CD4-positive, alpha-beta memory T cell (primary cell): ENCODE data around the gene TNFRSF19. TPM values are rescaled to one million over a fixed set of nuclear protein-coding genes. Genes with fewer than 3 reads are reported as not detected.
A peak's percentile ranks its signal among the peaks of the same experiment; 100 is the strongest.

Experiments used
- CTCF ChIA-PET: fragments of 350-600 bp; sonication (Branson Sonifier 250); formaldehyde crosslinking; loops from one replicate; lab custom pipeline; 2021; ENCODE audit warnings: inconsistent platforms; ENCODE audit not compliant: partially characterized antibody; lab: Charles Lee
- POLR2A ChIA-PET: fragments of 350-600 bp; sonication (Branson Sonifier 250); formaldehyde crosslinking; loops from one replicate; lab custom pipeline; 2021; ENCODE audit not compliant: partially characterized antibody; lab: Charles Lee
- DNase-seq, 5 donors: peaks; one replicate each; pipeline versions ENCODE4 v3.0.0 to v3.0.0-alpha.2; 2020 to 2022; ENCODE audit warnings: mixed read lengths in 1 of 5
- H3K27ac ChIP-seq: one replicate; pipeline ENCODE4 v1.7.0; 2013; ENCODE audit warnings: low read depth, low read length
- H3K27me3 ChIP-seq: 2 replicates; pipeline ENCODE4 v1.7.0; 2013; ENCODE audit warnings: mild to moderate bottlenecking, low read length, moderate library complexity; ENCODE audit not compliant: insufficient read depth
- H3K36me3 ChIP-seq: 2 replicates; pipeline ENCODE4 v1.7.0; 2013; ENCODE audit warnings: mild to moderate bottlenecking, low read length, moderate library complexity; ENCODE audit not compliant: insufficient read depth
- H3K4me1 ChIP-seq: 2 replicates; pipeline ENCODE4 v1.7.0; 2013; ENCODE audit warnings: mild to moderate bottlenecking, low read length, moderate library complexity; ENCODE audit not compliant: insufficient read depth
- H3K4me3 ChIP-seq, 2 donors: one replicate each; pipeline ENCODE4 v1.7.0; 2013; ENCODE audit warnings: low read length in 2 of 2, mild to moderate bottlenecking in 1 of 2
- H3K9me3 ChIP-seq, 2 donors: one replicate each; pipeline ENCODE4 v1.7.0; 2013; ENCODE audit warnings: low read length in 2 of 2, control low read depth in 1 of 2; ENCODE audit not compliant: control insufficient read depth in 1 of 2
- H3K27ac Mint-ChIP-seq, 7 donors: one replicate each; pipeline ENCODE4 v1.8.0; 2020 to 2021; ENCODE audit warnings: mixed read lengths in 7 of 7, mild to moderate bottlenecking in 6 of 7, inconsistent platforms in 3 of 7, moderate library complexity in 3 of 7
- H3K27me3 Mint-ChIP-seq, 2 donors: one replicate each; pipeline ENCODE4 v1.8.0; 2020 to 2021; ENCODE audit warnings: mixed read lengths in 2 of 2
- H3K36me3 Mint-ChIP-seq, 2 donors: one replicate each; pipeline ENCODE4 v1.8.0; 2020 to 2021; ENCODE audit warnings: mixed read lengths in 2 of 2, inconsistent platforms in 1 of 2, mild to moderate bottlenecking in 1 of 2
- H3K4me1 Mint-ChIP-seq, 4 donors: one replicate each; pipeline ENCODE4 v1.8.0; 2020 to 2021; ENCODE audit warnings: mixed read lengths in 4 of 4, mild to moderate bottlenecking in 1 of 4
- H3K4me3 Mint-ChIP-seq, 8 donors: one replicate each; pipeline ENCODE4 v1.8.0; 2020 to 2021; ENCODE audit warnings: mixed read lengths in 8 of 8, mild to moderate bottlenecking in 7 of 8, moderate library complexity in 6 of 8, inconsistent platforms in 3 of 8
- H3K9me3 Mint-ChIP-seq, 8 donors: one replicate each; pipeline ENCODE4 v1.8.0; 2020 to 2021; ENCODE audit warnings: mixed read lengths in 8 of 8, mild to moderate bottlenecking in 5 of 8, inconsistent platforms in 3 of 8, moderate library complexity in 1 of 8
- intact Hi-C: fragments of 100-400 bp; cut with micrococcal nuclease; formaldehyde crosslinking; loops from one replicate; pipeline ENCODE4 v1.15.1; 2023
- polyA plus RNA-seq, 2 donors: library from polyadenylated mRNA; unstranded; fragments of 300-500 nt; fragmentation: Illumina TruSeq; gene quantifications; one replicate each; pipeline ENCODE4 v1.2.3, GENCODE V29; 2021
- total RNA-seq, 2 experiments: library from RNA; stranded (reverse); gene quantifications; one replicate each; pipeline ENCODE4 v1.2.3, GENCODE V29; 2021

Gene TNFRSF19
- total and polyA plus RNA-seq, 4 experiments from 2014 or later: 0.27 TPM; not detected in 3

DNA sequence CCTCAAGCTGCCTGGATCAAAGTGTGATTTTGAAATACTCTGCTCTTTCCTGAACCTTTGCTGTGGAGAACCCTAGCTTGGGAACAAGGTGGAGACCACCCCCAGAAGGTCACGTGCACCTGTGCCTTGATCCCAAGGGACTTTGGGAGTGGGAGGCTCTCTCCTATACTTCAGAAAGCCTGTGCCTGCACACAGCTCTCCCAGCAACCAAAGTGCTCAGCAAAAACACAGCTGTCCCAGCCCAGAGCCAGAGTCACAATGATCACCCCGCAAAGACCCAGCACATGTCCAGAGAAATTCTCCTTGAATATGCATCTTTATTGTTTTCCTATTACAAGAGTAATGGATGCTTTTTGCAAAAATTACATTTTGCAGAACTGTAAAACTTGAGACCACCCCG is 43.4 kb downstream of the TNFRSF19 start:
- Histone ChIP-seq H3K4me3 (no peak overlapping the region), H3K9me3 (no peaks in the 10 kb centered on the region), H3K4me1 (no peaks in the 10 kb centered on the region), H3K27me3 (no peaks in the 10 kb centered on the region), H3K27ac (no peak overlapping the region), H3K36me3 (no peaks in the 10 kb centered on the region)
- Mint-ChIP-seq H3K4me3 (no peak overlapping the region), H3K36me3 (no peaks in the 10 kb centered on the region), H3K9me3 (peaks cover 0 to 2% (median 0%) of the 10 kb centered on the region in 8 donors), H3K27ac (peak overlapping the region in 1 of 7 donors; percentile 30), H3K27me3 (peaks cover 16 to 18% of the 10 kb centered on the region in 2 donors), H3K4me1 (peaks cover 3 to 10% (median 5%) of the 10 kb centered on the region in 4 donors)
- intact Hi-C loops: no loop called here
- POLR2A ChIA-PET: no interaction called here
- no peak for DNase-seq
- CTCF ChIA-PET: no interaction called here

DNA sequence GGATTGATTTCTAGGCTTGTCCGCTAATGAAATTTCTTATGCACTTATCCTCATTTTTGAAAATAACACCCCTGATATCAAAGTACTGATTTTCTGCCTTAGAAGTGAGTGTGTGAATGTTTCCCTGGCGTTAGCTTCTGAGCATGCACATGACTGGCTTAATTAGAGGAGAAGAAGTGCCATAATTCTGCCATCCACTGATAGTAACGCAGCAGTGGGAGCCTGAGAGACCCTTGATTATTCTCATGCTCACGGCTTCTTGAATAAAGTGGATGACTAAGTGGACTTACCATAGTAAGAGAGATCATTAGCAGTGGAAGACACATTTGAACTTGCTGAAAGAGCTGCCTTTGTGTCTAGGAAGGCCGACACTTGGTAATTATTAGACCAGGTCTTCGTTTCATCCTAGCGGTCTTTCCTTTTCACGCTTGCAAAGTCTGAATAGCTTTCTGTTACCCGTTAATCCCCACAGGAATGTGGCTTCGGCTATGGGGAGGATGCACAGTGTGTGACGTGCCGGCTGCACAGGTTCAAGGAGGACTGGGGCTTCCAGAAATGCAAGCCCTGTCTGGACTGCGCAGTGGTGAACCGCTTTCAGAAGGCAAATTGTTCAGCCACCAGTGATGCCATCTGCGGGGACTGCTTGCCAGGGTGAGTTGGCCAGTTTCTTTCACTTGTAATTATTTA is 45.3 kb downstream of the TNFRSF19 start:
- no peak for DNase-seq
- Histone ChIP-seq H3K36me3 (no peaks in the 10 kb centered on the region), H3K4me3 (no peak overlapping the region), H3K27ac (no peak overlapping the region), H3K4me1 (no peaks in the 10 kb centered on the region), H3K9me3 (no peaks in the 10 kb centered on the region), H3K27me3 (no peaks in the 10 kb centered on the region)
- Mint-ChIP-seq H3K36me3 (no peaks in the 10 kb centered on the region), H3K9me3 (peaks cover 0 to 2% (median 0%) of the 10 kb centered on the region in 8 donors), H3K27me3 (peaks cover 12 to 18% of the 10 kb centered on the region in 2 donors), H3K4me3 (no peak overlapping the region), H3K4me1 (peaks cover 0 to 5% (median 3%) of the 10 kb centered on the region in 4 donors), H3K27ac (no peak overlapping the region)
- POLR2A ChIA-PET: no interaction called here
- CTCF ChIA-PET: interaction anchor here (1.1 kb wide), 1 partner anchor 9 kb away, joined by 3 read pairs; no protein-coding TSS in a partner anchor
- intact Hi-C loops: no loop called here

DNA sequence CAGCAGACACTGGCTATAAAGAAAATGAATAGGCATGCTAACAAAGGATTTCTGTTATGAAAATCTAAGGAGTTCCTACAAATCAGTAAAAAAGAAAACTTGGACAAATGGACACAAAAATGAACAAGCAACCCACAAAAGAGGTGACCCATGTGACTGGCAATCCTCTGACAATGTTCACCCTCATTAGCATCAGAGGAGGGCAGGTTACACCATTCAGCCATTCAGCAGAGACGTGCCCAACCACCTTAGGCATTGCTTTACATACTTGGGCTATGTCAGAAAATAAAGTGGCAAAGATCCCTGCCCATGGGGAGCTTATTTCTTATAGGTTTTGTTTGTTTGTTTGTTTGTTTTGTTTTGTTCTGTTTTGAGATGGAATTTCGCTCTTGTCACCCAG is 46.0 kb downstream of the TNFRSF19 start:
- Mint-ChIP-seq H3K4me3 (no peak overlapping the region), H3K36me3 (no peaks in the 10 kb centered on the region), H3K9me3 (peaks cover 0 to 2% (median 0%) of the 10 kb centered on the region in 8 donors), H3K27me3 (peaks cover 10 to 15% of the 10 kb centered on the region in 2 donors), H3K4me1 (peaks cover 0 to 5% (median 3%) of the 10 kb centered on the region in 4 donors), H3K27ac (no peak overlapping the region)
- Histone ChIP-seq H3K4me3 (no peak overlapping the region), H3K36me3 (no peaks in the 10 kb centered on the region), H3K9me3 (no peaks in the 10 kb centered on the region), H3K4me1 (no peaks in the 10 kb centered on the region), H3K27me3 (no peaks in the 10 kb centered on the region), H3K27ac (no peak overlapping the region)
- ChIA-PET POLR2A (no interaction called here), CTCF (no interaction called here)
- no peak for DNase-seq
- intact Hi-C loops: no loop called here

DNA sequence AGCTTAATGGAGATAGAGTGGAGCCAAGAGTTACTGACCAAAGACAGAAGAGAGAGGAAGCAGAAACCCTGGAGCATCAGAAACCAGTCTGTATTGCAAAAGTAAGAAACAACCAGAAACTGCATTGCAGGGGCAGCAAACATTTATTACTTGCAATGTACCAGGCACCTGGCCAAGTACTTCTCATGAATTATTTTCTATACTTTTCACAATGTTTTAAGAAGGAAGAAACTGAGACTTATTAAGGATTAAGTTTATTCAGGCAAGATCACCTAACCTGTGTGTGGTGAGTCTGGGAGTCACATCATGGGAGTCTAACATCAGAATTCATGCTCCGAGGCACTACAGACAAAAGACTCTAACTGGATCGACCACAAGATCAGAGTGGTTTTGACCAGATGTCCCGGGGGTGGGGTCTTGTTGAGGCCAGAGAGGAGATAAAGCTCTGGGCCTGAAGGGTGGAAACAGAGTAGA is 47.4 kb downstream of the TNFRSF19 start:
- peaks cover 10 to 12% of the 10 kb centered on the region in 2 donors for H3K27me3 Mint-ChIP-seq
- no peak overlapping the region for H3K4me3 ChIP-seq
- H3K4me1 Mint-ChIP-seq: peaks cover 0 to 5% (median 3%) of the 10 kb centered on the region in 4 donors
- DNase-seq: no peak
- ChIA-PET POLR2A (no interaction called here), CTCF (no interaction called here)
- H3K36me3 Mint-ChIP-seq: no peaks in the 10 kb centered on the region
- intact Hi-C loops: no loop called here
- H3K27ac ChIP-seq: no peak overlapping the region
- no peaks in the 10 kb centered on the region for H3K9me3 ChIP-seq
- peaks cover 0 to 2% (median 0%) of the 10 kb centered on the region in 8 donors for H3K9me3 Mint-ChIP-seq
- no peaks in the 10 kb centered on the region for H3K36me3 ChIP-seq
- no peak overlapping the region for H3K27ac Mint-ChIP-seq
- H3K4me3 Mint-ChIP-seq: no peak overlapping the region
- H3K27me3 ChIP-seq: no peaks in the 10 kb centered on the region
- no peaks in the 10 kb centered on the region for H3K4me1 ChIP-seq

DNA sequence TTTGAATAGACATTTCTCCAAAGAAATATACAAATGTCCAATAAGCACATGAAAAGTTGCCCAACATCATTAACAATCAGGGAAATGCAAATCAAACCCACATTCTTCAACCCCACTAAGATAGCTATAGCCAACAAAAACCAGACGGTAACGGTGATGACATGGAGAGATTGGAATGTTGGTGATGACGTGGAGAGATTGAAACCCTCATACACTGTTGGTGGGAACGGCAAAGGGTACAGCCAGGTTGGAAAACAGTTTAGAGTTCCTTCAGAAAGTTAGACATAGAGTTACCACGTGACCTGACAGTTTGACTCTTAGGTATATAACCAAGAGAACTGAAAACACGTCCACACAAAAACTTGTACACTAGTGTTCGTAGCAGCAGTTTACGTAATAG is 48.1 kb downstream of the TNFRSF19 start:
- H3K4me1 Mint-ChIP-seq: peaks cover 0 to 5% (median 3%) of the 10 kb centered on the region in 4 donors
- intact Hi-C loops: no loop called here
- Histone ChIP-seq H3K27ac (no peak overlapping the region), H3K36me3 (no peaks in the 10 kb centered on the region), H3K4me3 (no peak overlapping the region), H3K4me1 (no peaks in the 10 kb centered on the region), H3K27me3 (no peaks in the 10 kb centered on the region), H3K9me3 (no peaks in the 10 kb centered on the region)
- no peak overlapping the region for H3K27ac Mint-ChIP-seq
- DNase-seq: no peak
- H3K4me3 Mint-ChIP-seq: no peak overlapping the region
- CTCF ChIA-PET: no interaction called here
- H3K36me3 Mint-ChIP-seq: no peaks in the 10 kb centered on the region
- H3K9me3 Mint-ChIP-seq: peaks cover 0 to 2% (median 0%) of the 10 kb centered on the region in 8 donors
- POLR2A ChIA-PET: no interaction called here
- peaks cover 9 to 13% of the 10 kb centered on the region in 2 donors for H3K27me3 Mint-ChIP-seq

DNA sequence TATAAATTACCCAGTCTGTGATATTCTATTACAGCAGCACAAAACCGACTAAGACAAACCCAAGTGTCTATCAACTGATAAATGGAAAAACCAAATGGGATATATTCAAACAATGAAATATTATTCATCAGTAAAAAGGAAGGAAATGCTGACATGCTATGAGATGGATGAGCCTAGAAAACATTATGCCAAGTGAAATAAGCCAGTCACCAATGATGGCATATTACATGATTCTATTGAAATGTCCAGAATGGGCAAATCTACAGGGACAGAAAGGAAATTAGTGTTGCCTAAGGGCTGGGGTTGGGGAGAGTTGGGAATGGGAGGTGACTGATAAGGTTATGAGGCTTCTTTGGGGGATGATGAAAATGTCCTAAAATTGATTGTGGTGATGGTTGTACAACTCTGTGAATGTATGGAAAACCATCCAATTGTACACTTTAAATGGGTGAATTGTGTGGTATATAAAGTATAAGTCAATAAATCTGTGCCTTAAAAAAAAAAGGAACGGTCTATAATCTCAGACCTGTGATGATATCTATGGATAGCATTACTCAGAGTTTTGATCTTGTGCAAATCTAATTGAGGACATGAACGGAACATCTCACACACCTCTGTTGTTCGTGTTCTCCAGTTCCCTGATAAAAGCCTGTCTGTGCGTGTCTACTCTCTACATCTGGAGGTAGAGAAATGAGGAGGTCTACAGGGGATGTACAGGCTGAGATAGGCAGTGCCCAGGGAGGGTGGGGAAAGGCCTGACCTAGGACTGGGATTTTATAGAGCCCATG is 49.0 kb downstream of the TNFRSF19 start:
- Histone ChIP-seq H3K36me3 (no peaks in the 10 kb centered on the region), H3K9me3 (no peaks in the 10 kb centered on the region), H3K27me3 (no peaks in the 10 kb centered on the region), H3K4me1 (no peaks in the 10 kb centered on the region), H3K27ac (no peak overlapping the region), H3K4me3 (no peak overlapping the region)
- CTCF ChIA-PET: no interaction called here
- Mint-ChIP-seq H3K4me3 (no peak overlapping the region), H3K4me1 (peaks cover 0 to 5% (median 3%) of the 10 kb centered on the region in 4 donors), H3K27me3 (peaks cover 4% of the 10 kb centered on the region in 2 donors), H3K9me3 (peaks cover 0 to 2% (median 0%) of the 10 kb centered on the region in 8 donors), H3K36me3 (no peaks in the 10 kb centered on the region), H3K27ac (no peak overlapping the region)
- POLR2A ChIA-PET: no interaction called here
- intact Hi-C loops: no loop called here
- no peak for DNase-seq

DNA sequence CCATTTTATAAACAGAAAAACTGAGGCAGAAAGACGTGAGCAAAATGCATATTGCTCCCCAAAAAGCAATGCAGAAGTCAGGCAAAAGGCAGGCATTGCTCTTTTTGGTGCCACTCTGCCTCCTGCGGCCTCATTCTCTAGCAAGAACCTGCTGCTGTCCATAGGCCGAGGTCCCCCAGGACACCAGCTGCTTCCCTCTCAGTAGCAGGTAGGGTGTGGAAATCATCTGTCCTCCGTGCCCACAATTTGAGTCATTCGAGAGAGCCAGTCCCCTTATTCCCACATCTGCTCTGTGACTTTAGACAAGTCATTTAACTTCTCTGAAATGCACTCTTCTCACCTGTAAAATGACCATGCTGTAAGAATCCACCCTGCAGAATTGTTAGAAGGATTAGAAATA is 50.0 kb downstream of the TNFRSF19 start:
- CTCF ChIA-PET: no interaction called here
- Mint-ChIP-seq H3K27ac (no peak overlapping the region), H3K27me3 (peaks cover 2 to 4% of the 10 kb centered on the region in 2 donors), H3K9me3 (peaks cover 0 to 2% (median 0%) of the 10 kb centered on the region in 8 donors), H3K36me3 (no peaks in the 10 kb centered on the region), H3K4me3 (no peak overlapping the region), H3K4me1 (peaks cover 0 to 5% (median 3%) of the 10 kb centered on the region in 4 donors)
- Histone ChIP-seq H3K27me3 (no peaks in the 10 kb centered on the region), H3K4me1 (no peaks in the 10 kb centered on the region), H3K4me3 (no peak overlapping the region), H3K27ac (no peak overlapping the region), H3K9me3 (no peaks in the 10 kb centered on the region), H3K36me3 (no peaks in the 10 kb centered on the region)
- intact Hi-C loops: no loop called here
- DNase-seq: no peak
- POLR2A ChIA-PET: no interaction called here
